GM23338 (cell line): ENCODE data around the gene ERC1.

Source experiments
- CREB1 ChIP-seq: fragments of 250-450 bp; sonication (Bioruptor Pico); IDR thresholded peaks from 2 replicates; pipeline ENCODE4 v1.5.0; 2020; ENCODE audit warnings: low read depth, mild to moderate bottlenecking, moderate library complexity
- EZH2 ChIP-seq: fragments of 200-600 bp; sonication (generic); IDR thresholded peaks from one replicate; pipeline ENCODE4 v1.8.0; 2017; ENCODE audit warnings: antibody characterized with exemption, mild to moderate bottlenecking, low read depth; ENCODE audit not compliant: unreplicated experiment
- EZH2phosphoT487 ChIP-seq: fragments of 200-600 bp; sonication (generic); IDR thresholded peaks from one replicate; pipeline ENCODE4 v1.8.1; 2018; ENCODE audit warnings: antibody characterized with exemption; ENCODE audit not compliant: unreplicated experiment
- JUNB ChIP-seq: IDR thresholded peaks from one replicate; pipeline ENCODE4 v1.6.1; 2016; ENCODE audit warnings: antibody characterized with exemption; ENCODE audit not compliant: unreplicated experiment
- NANOG ChIP-seq: IDR thresholded peaks from 2 replicates; pipeline ENCODE4 v1.6.1; 2016; ENCODE audit warnings: antibody characterized with exemption, borderline replicate concordance
- POLR2AphosphoS5 ChIP-seq: IDR thresholded peaks from 2 replicates; pipeline ENCODE4 v1.6.1; 2016; ENCODE audit warnings: antibody characterized with exemption, low read depth
- STAT1 ChIP-seq: IDR thresholded peaks from one replicate; pipeline ENCODE4 v1.6.1; 2016; ENCODE audit warnings: antibody characterized with exemption; ENCODE audit not compliant: unreplicated experiment
- ZNF114 ChIP-seq: fragments of 250-450 bp; sonication (Bioruptor Pico); IDR thresholded peaks from 2 replicates; pipeline ENCODE4 v1.5.0; 2020; ENCODE audit warnings: mild to moderate bottlenecking, moderate library complexity
- ZNF331 ChIP-seq: fragments of 250-450 bp; sonication (Bioruptor Pico); IDR thresholded peaks from 2 replicates; pipeline ENCODE4 v1.5.0; 2020; ENCODE audit warnings: low read depth, mild to moderate bottlenecking, moderate library complexity
- TF ChIP-seq, protein P1 (sequence below), 2 experiments: fragments of 200-600 bp in 1 of 2; sonication (generic) in 1 of 2; conservative IDR thresholded peaks; 2 replicates each; pipeline versions ENCODE4 v1.5.1 to v1.6.1; 2016 to 2017; ENCODE audit warnings: antibody characterized with exemption in 2 of 2, low read depth in 2 of 2, mild to moderate bottlenecking in 2 of 2, moderate library complexity in 1 of 2
- TF ChIP-seq, protein P2 (sequence below): IDR thresholded peaks from one replicate; pipeline ENCODE4 v1.6.1; 2018; ENCODE audit warnings: antibody characterized with exemption; ENCODE audit not compliant: unreplicated experiment
- TF ChIP-seq, protein P3 (sequence below): fragments of 250-450 bp; sonication (Bioruptor Pico); IDR thresholded peaks from 2 replicates; pipeline ENCODE4 v1.5.0; 2020; ENCODE audit warnings: mild to moderate bottlenecking, moderate library complexity
- TF ChIP-seq, protein P4 (sequence below): IDR thresholded peaks from 2 replicates; pipeline ENCODE4 v1.6.1; 2016; ENCODE audit warnings: antibody characterized with exemption

DNA sequence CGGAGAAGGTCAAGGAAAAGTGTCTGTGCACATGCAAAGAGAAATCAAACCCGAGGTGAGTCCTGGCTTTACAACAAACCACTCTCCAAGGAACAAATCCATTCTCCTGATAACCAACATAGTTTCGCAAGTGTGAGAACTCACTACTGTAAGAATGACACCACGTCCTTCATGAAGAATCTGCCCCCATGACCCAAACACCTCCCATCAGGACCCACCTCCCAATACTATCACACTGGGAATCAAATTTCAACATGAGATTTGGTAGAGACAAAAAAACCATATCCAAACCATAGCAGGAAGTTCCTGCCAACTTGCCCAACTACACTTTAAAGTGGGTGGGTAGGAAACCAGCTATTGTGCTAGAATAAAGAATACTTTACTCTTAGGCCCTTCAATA lies 2.4 kb upstream of the ERC1 start:
- TF ChIP-seq, protein P1, sequence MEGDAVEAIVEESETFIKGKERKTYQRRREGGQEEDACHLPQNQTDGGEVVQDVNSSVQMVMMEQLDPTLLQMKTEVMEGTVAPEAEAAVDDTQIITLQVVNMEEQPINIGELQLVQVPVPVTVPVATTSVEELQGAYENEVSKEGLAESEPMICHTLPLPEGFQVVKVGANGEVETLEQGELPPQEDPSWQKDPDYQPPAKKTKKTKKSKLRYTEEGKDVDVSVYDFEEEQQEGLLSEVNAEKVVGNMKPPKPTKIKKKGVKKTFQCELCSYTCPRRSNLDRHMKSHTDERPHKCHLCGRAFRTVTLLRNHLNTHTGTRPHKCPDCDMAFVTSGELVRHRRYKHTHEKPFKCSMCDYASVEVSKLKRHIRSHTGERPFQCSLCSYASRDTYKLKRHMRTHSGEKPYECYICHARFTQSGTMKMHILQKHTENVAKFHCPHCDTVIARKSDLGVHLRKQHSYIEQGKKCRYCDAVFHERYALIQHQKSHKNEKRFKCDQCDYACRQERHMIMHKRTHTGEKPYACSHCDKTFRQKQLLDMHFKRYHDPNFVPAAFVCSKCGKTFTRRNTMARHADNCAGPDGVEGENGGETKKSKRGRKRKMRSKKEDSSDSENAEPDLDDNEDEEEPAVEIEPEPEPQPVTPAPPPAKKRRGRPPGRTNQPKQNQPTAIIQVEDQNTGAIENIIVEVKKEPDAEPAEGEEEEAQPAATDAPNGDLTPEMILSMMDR (conservative IDR thresholded peaks at IDR 0.05; ENCODE audit: low read depth in 2 of 2) = no peak
- TF ChIP-seq EZH2 (no peak), ZNF114 (CRISPR knock-in tag) (no peak), NANOG (no peak), EZH2phosphoT487 (no peak), ZNF331 (CRISPR knock-in tag) (no peak), STAT1 (no peak), CREB1 (CRISPR knock-in tag) (no peak), JUNB (no peak), POLR2AphosphoS5 (no peak)
- TF ChIP-seq, protein P2, sequence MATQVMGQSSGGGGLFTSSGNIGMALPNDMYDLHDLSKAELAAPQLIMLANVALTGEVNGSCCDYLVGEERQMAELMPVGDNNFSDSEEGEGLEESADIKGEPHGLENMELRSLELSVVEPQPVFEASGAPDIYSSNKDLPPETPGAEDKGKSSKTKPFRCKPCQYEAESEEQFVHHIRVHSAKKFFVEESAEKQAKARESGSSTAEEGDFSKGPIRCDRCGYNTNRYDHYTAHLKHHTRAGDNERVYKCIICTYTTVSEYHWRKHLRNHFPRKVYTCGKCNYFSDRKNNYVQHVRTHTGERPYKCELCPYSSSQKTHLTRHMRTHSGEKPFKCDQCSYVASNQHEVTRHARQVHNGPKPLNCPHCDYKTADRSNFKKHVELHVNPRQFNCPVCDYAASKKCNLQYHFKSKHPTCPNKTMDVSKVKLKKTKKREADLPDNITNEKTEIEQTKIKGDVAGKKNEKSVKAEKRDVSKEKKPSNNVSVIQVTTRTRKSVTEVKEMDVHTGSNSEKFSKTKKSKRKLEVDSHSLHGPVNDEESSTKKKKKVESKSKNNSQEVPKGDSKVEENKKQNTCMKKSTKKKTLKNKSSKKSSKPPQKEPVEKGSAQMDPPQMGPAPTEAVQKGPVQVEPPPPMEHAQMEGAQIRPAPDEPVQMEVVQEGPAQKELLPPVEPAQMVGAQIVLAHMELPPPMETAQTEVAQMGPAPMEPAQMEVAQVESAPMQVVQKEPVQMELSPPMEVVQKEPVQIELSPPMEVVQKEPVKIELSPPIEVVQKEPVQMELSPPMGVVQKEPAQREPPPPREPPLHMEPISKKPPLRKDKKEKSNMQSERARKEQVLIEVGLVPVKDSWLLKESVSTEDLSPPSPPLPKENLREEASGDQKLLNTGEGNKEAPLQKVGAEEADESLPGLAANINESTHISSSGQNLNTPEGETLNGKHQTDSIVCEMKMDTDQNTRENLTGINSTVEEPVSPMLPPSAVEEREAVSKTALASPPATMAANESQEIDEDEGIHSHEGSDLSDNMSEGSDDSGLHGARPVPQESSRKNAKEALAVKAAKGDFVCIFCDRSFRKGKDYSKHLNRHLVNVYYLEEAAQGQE = no peak
- TF ChIP-seq, protein P3, sequence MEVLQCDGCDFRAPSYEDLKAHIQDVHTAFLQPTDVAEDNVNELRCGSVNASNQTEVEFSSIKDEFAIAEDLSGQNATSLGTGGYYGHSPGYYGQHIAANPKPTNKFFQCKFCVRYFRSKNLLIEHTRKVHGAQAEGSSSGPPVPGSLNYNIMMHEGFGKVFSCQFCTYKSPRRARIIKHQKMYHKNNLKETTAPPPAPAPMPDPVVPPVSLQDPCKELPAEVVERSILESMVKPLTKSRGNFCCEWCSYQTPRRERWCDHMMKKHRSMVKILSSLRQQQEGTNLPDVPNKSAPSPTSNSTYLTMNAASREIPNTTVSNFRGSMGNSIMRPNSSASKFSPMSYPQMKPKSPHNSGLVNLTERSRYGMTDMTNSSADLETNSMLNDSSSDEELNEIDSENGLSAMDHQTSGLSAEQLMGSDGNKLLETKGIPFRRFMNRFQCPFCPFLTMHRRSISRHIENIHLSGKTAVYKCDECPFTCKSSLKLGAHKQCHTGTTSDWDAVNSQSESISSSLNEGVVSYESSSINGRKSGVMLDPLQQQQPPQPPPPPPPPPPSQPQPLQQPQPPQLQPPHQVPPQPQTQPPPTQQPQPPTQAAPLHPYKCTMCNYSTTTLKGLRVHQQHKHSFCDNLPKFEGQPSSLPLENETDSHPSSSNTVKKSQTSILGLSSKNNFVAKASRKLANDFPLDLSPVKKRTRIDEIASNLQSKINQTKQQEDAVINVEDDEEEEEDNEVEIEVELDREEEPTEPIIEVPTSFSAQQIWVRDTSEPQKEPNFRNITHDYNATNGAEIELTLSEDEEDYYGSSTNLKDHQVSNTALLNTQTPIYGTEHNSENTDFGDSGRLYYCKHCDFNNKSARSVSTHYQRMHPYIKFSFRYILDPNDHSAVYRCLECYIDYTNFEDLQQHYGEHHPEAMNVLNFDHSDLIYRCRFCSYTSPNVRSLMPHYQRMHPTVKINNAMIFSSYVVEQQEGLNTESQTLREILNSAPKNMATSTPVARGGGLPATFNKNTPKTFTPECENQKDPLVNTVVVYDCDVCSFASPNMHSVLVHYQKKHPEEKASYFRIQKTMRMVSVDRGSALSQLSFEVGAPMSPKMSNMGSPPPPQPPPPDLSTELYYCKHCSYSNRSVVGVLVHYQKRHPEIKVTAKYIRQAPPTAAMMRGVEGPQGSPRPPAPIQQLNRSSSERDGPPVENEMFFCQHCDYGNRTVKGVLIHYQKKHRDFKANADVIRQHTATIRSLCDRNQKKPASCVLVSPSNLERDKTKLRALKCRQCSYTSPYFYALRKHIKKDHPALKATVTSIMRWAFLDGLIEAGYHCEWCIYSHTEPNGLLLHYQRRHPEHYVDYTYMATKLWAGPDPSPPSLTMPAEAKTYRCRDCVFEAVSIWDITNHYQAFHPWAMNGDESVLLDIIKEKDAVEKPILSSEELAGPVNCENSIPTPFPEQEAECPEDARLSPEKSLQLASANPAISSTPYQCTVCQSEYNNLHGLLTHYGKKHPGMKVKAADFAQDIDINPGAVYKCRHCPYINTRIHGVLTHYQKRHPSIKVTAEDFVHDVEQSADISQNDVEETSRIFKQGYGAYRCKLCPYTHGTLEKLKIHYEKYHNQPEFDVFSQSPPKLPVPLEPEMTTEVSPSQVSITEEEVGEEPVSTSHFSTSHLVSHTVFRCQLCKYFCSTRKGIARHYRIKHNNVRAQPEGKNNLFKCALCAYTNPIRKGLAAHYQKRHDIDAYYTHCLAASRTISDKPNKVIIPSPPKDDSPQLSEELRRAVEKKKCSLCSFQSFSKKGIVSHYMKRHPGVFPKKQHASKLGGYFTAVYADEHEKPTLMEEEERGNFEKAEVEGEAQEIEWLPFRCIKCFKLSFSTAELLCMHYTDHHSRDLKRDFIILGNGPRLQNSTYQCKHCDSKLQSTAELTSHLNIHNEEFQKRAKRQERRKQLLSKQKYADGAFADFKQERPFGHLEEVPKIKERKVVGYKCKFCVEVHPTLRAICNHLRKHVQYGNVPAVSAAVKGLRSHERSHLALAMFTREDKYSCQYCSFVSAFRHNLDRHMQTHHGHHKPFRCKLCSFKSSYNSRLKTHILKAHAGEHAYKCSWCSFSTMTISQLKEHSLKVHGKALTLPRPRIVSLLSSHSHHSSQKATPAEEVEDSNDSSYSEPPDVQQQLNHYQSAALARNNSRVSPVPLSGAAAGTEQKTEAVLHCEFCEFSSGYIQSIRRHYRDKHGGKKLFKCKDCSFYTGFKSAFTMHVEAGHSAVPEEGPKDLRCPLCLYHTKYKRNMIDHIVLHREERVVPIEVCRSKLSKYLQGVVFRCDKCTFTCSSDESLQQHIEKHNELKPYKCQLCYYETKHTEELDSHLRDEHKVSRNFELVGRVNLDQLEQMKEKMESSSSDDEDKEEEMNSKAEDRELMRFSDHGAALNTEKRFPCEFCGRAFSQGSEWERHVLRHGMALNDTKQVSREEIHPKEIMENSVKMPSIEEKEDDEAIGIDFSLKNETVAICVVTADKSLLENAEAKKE (CRISPR knock-in tag) = no peak
- TF ChIP-seq, protein P4, sequence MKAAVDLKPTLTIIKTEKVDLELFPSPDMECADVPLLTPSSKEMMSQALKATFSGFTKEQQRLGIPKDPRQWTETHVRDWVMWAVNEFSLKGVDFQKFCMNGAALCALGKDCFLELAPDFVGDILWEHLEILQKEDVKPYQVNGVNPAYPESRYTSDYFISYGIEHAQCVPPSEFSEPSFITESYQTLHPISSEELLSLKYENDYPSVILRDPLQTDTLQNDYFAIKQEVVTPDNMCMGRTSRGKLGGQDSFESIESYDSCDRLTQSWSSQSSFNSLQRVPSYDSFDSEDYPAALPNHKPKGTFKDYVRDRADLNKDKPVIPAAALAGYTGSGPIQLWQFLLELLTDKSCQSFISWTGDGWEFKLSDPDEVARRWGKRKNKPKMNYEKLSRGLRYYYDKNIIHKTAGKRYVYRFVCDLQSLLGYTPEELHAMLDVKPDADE = no peak
